ENCODE measurements around the gene AKAP6. TPM values are rescaled to one million over a fixed set of nuclear protein-coding genes. Genes with fewer than 3 reads are reported as not detected.
A peak's percentile ranks its signal among the peaks of the same experiment; 100 is the strongest.

Gene AKAP6
- polyA plus RNA-seq, 6 donors from 2014 or later: 1.6 to 12.4 (median 6.5) TPM

GRCh38 chr14:32720927-32721326 lies 391.8 kb downstream of the AKAP6 start:
- Mint-ChIP-seq H3K27me3 (no peaks in the 10 kb centered on the region), H3K9me3 (peaks cover 0 to 3% (median 0%) of the 10 kb centered on the region in 7 donors), H3K36me3 (no peaks in the 10 kb centered on the region), H3K4me1 (no peaks in the 10 kb centered on the region), H3K4me3 (no peak overlapping the region), H3K27ac (no peak overlapping the region)
- no peak for DNase-seq
- ATAC-seq (ENCODE audit: low read depth in 2 of 2): no peak

DNA sequence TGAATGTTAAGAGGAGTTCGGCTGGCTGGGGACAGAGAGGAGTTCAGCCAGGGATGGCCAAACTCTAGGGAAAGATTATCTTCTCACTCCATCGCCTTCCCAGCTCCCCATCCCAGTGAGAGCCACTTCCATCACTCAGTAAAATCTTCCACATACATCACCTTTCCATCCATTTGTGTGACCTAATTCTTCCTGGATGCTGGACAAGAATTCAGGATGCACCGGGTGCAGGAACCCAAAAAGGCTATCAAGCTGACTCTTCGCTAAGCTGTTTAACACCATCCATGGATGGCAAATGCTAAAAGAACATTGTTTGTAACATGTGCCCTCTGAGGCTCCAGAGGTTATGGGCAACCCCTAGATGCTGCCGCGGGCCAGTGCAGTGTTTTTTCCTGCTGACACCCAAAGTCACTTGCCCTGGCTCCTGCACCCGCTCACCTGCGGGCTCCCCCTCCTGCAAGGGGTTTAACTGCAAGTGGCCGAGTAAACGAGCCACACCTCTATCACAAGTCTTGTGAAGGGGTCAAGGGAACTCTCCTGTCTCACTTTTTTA lies 393.6 kb downstream of the AKAP6 start:
- H3K27me3 Mint-ChIP-seq: no peaks in the 10 kb centered on the region

GRCh38 chr14:32724867-32725471 lies 395.9 kb downstream of the AKAP6 start:
- ATAC-seq (ENCODE audit: low read depth in 2 of 2): no peak
- Mint-ChIP-seq H3K4me3 (no peak overlapping the region), H3K4me1 (no peaks in the 10 kb centered on the region), H3K36me3 (no peaks in the 10 kb centered on the region), H3K9me3 (peaks cover 0 to 3% (median 2%) of the 10 kb centered on the region in 7 donors), H3K27ac (no peak overlapping the region), H3K27me3 (no peaks in the 10 kb centered on the region)
- no peak for DNase-seq

More for the DNA sequence above, 393.6 kb downstream of the AKAP6 start:
- Mint-ChIP-seq H3K4me3 (no peak overlapping the region), H3K36me3 (no peaks in the 10 kb centered on the region), H3K4me1 (no peaks in the 10 kb centered on the region), H3K27ac (no peak overlapping the region), H3K9me3 (peaks cover 0 to 3% (median 2%) of the 10 kb centered on the region in 7 donors)
- DNase-seq (no peak), ATAC-seq (ENCODE audit: low read depth in 2 of 2) (no peak)

DNA sequence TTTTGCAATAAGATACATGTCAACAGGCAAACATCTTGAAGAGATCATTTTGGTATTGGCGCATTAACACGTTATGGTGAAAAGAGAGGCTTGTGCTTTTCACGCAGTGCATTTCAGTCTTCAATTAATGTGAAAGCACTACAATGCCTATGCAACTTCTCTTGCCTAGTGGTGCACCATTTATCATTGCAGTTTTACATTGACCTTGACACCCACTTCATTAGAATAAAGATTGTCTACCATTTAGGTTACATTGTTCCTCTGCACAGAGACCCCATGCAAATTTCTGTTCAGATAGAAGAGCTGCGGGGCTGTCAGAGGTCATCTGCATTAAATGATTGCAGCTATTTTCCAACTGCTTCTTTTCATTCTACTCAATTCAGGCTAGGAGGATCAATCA lies 397.4 kb downstream of the AKAP6 start:
- ATAC-seq (ENCODE audit: low read depth in 2 of 2) (no peak), DNase-seq (no peak)
- no peaks in the 10 kb centered on the region for H3K4me1 Mint-ChIP-seq
- H3K27ac Mint-ChIP-seq: no peak overlapping the region
- peaks cover 0 to 3% (median 2%) of the 10 kb centered on the region in 7 donors for H3K9me3 Mint-ChIP-seq
- H3K4me3 Mint-ChIP-seq: no peak overlapping the region
- H3K27me3 Mint-ChIP-seq: no peaks in the 10 kb centered on the region
- H3K36me3 Mint-ChIP-seq: no peaks in the 10 kb centered on the region

GRCh38 chr14:32727832-32728231 lies 398.7 kb downstream of the AKAP6 start:
- no peaks in the 10 kb centered on the region for H3K36me3 Mint-ChIP-seq
- ATAC-seq (ENCODE audit: low read depth in 2 of 2): no peak
- no peak overlapping the region for H3K27ac Mint-ChIP-seq
- no peaks in the 10 kb centered on the region for H3K4me1 Mint-ChIP-seq
- DNase-seq: no peak
- no peak overlapping the region for H3K4me3 Mint-ChIP-seq
- H3K9me3 Mint-ChIP-seq: peaks cover 0 to 3% (median 0%) of the 10 kb centered on the region in 7 donors
- H3K27me3 Mint-ChIP-seq: no peaks in the 10 kb centered on the region

DNA sequence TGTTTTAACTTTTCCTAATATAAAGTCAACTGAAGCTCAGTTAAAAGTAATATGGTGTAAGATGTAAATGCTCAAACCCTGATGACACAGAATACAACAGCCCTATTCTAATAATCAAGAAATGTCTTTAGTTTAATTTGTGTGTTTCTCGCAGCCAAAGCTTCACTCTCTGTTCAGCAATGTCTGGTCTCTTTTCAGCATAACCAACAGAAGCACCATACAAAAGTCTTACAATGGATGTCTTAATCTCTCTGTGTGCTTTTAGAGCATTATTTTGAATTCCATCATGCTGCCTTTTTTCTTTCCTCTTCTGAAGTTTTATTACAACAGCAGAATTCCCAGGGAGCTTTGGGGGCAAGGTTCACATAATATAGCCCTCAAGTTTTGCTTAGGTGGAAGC lies 399.4 kb downstream of the AKAP6 start:
- Mint-ChIP-seq H3K27ac (no peak overlapping the region), H3K9me3 (peaks cover 0 to 3% (median 0%) of the 10 kb centered on the region in 7 donors)
- ATAC-seq (ENCODE audit: low read depth in 2 of 2): no peak

GRCh38 chr14:32728976-32729375 lies 399.9 kb downstream of the AKAP6 start:
- Mint-ChIP-seq H3K27me3 (no peaks in the 10 kb centered on the region), H3K4me1 (no peaks in the 10 kb centered on the region), H3K9me3 (peaks cover 0 to 3% (median 0%) of the 10 kb centered on the region in 7 donors), H3K36me3 (no peaks in the 10 kb centered on the region), H3K27ac (no peak overlapping the region), H3K4me3 (no peak overlapping the region)
- ATAC-seq (ENCODE audit: low read depth in 2 of 2) (no peak), DNase-seq (no peak)

More for the DNA sequence above, 399.4 kb downstream of the AKAP6 start:
- DNase-seq: no peak
- Mint-ChIP-seq H3K27me3 (no peaks in the 10 kb centered on the region), H3K4me1 (no peaks in the 10 kb centered on the region), H3K4me3 (no peak overlapping the region), H3K36me3 (no peaks in the 10 kb centered on the region)

DNA sequence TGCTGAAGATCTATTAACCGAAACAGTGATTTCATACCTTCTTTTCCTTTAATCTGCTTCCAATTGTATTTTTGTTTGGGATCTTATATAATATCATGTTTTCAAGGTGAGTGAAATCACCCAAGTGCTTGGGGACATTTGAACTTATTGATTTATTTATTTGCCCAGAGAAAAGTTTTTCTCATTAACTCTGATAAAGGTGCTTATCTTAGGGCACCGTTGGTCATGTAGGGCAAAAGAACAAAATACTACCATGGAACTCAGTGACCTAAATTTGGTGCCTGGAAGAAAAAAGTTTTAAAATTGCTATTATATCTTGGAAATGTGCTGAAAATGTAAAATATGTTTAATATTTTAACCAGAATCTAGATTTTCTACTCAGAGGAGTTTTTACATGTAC lies 402.2 kb downstream of the AKAP6 start:
- ATAC-seq (ENCODE audit: low read depth in 2 of 2): no peak
- Mint-ChIP-seq H3K27ac (no peak overlapping the region), H3K9me3 (peaks cover 0 to 1% (median 0%) of the 10 kb centered on the region in 7 donors), H3K4me1 (no peaks in the 10 kb centered on the region), H3K27me3 (no peaks in the 10 kb centered on the region), H3K36me3 (no peaks in the 10 kb centered on the region), H3K4me3 (no peak overlapping the region)
- DNase-seq: no peak

DNA sequence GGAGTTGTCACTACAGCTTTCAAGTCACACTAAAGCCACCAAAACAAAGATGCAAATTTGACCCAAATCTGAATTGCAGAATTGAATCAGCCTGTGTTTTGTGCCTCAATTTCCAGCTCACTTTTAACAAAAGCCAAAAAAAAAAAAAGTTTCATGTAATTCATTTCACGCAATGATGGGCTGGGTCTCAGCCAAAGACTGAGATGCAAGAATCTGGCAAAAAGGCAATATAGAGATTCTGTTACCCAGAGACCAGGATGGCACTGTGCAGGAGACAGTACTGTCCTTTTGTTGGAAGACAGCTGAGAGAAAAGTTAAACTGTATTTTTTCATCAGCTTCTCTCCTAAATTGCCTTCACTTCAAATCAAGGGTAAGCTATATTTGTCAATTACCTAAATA lies 403.9 kb downstream of the AKAP6 start:
- no peaks in the 10 kb centered on the region for H3K4me1 Mint-ChIP-seq
- DNase-seq: no peak
- no peak overlapping the region for H3K4me3 Mint-ChIP-seq
- no peak overlapping the region for H3K27ac Mint-ChIP-seq
- no peaks in the 10 kb centered on the region for H3K36me3 Mint-ChIP-seq
- H3K27me3 Mint-ChIP-seq: no peaks in the 10 kb centered on the region
- ATAC-seq (ENCODE audit: low read depth in 2 of 2): no peak
- peaks cover 0 to 4% (median 0%) of the 10 kb centered on the region in 7 donors for H3K9me3 Mint-ChIP-seq

GRCh38 chr14:32734261-32734660 lies 405.2 kb downstream of the AKAP6 start:
- Mint-ChIP-seq H3K27me3 (no peaks in the 10 kb centered on the region), H3K27ac (no peak overlapping the region), H3K36me3 (peaks cover 0 to under 1% of the 10 kb centered on the region in 2 donors), H3K4me1 (no peaks in the 10 kb centered on the region), H3K4me3 (no peak overlapping the region), H3K9me3 (peaks cover 0 to 4% (median 0%) of the 10 kb centered on the region in 7 donors)
- DNase-seq: no peak
- ATAC-seq (ENCODE audit: low read depth in 2 of 2): no peak

- DNase-seq (no peak), ATAC-seq (ENCODE audit: low read depth in 2 of 2) (no peak)
- H3K4me1 Mint-ChIP-seq: no peaks in the 10 kb centered on the region
- H3K4me3 Mint-ChIP-seq: no peak overlapping the region
- H3K9me3 Mint-ChIP-seq: peaks cover 0 to 13% (median 7%) of the 10 kb centered on the region in 7 donors
- no peak overlapping the region for H3K27ac Mint-ChIP-seq
- no peaks in the 10 kb centered on the region for H3K27me3 Mint-ChIP-seq
- peaks cover 0 to 4% of the 10 kb centered on the region in 2 donors for H3K36me3 Mint-ChIP-seq
Observed at GRCh38 chr14:32737621-32738020, 408.5 kb downstream of the AKAP6 start.

GRCh38 chr14:32738206-32738871 lies 409.2 kb downstream of the AKAP6 start:
- H3K36me3 Mint-ChIP-seq: peaks cover 0 to 4% of the 10 kb centered on the region in 2 donors
- H3K4me3 Mint-ChIP-seq: no peak overlapping the region
- H3K4me1 Mint-ChIP-seq: no peaks in the 10 kb centered on the region
- DNase-seq (no peak), ATAC-seq (ENCODE audit: low read depth in 2 of 2) (no peak)
- peak overlapping the region in 1 of 6 donors; percentile 72 for H3K27ac Mint-ChIP-seq
- no peaks in the 10 kb centered on the region for H3K27me3 Mint-ChIP-seq
- peaks cover 0 to 13% (median 7%) of the 10 kb centered on the region in 7 donors for H3K9me3 Mint-ChIP-seq

- H3K4me3 Mint-ChIP-seq: no peak overlapping the region
- H3K9me3 Mint-ChIP-seq: peaks cover 0 to 9% (median 4%) of the 10 kb centered on the region in 7 donors
- H3K4me1 Mint-ChIP-seq: no peaks in the 10 kb centered on the region
- no peaks in the 10 kb centered on the region for H3K27me3 Mint-ChIP-seq
- H3K27ac Mint-ChIP-seq: no peak overlapping the region
- DNase-seq: no peak
- H3K36me3 Mint-ChIP-seq: no peaks in the 10 kb centered on the region
- no peak for ATAC-seq (ENCODE audit: low read depth in 2 of 2)
Observed at GRCh38 chr14:32744811-32745445, 415.8 kb downstream of the AKAP6 start.

- Mint-ChIP-seq H3K27ac (no peak overlapping the region), H3K27me3 (no peaks in the 10 kb centered on the region), H3K9me3 (peaks cover 13 to 36% (median 20%) of the 10 kb centered on the region in 7 donors), H3K4me3 (no peak overlapping the region), H3K36me3 (peaks cover 26 to 29% of the 10 kb centered on the region in 2 donors), H3K4me1 (no peaks in the 10 kb centered on the region)
- no peak for DNase-seq
- no peak for ATAC-seq (ENCODE audit: low read depth in 2 of 2)
Observed at GRCh38 chr14:32754209-32754608, 425.1 kb downstream of the AKAP6 start.

All from naive B cell (primary cell).